Sigmoid colon (tissue), 4 donors: ENCODE results near the gene LRP1.

ENCODE experiments used
- EP300 ChIP-seq, 4 donors: sonication (generic); formaldehyde crosslinking; IDR thresholded peaks; one replicate each; pipeline ENCODE4 v1.6.1; 2017; ENCODE audit warnings: antibody characterized with exemption in 4 of 4
- POLR2A ChIP-seq, 2 donors: fragments of 450-650 bp; IDR thresholded peaks; one replicate each; pipeline ENCODE4 v1.6.1; 2016; ENCODE audit warnings: antibody characterized with exemption in 2 of 2, mild to moderate bottlenecking in 2 of 2, moderate library complexity in 2 of 2
- POLR2AphosphoS5 ChIP-seq, 4 donors: sonication (generic); formaldehyde crosslinking; IDR thresholded peaks; one replicate each; pipeline ENCODE4 v1.6.1; 2017; ENCODE audit warnings: antibody characterized with exemption in 4 of 4
- TF ChIP-seq, protein P1 (sequence below), 4 experiments: fragments of 450-650 bp in 3 of 4; fragments of 200-600 bp in 1 of 4; IDR thresholded peaks; one replicate each; pipeline ENCODE4 v1.5.1; 2016 to 2019; ENCODE audit warnings: antibody characterized with exemption in 4 of 4, mild to moderate bottlenecking in 3 of 4, moderate library complexity in 2 of 4

DNA sequence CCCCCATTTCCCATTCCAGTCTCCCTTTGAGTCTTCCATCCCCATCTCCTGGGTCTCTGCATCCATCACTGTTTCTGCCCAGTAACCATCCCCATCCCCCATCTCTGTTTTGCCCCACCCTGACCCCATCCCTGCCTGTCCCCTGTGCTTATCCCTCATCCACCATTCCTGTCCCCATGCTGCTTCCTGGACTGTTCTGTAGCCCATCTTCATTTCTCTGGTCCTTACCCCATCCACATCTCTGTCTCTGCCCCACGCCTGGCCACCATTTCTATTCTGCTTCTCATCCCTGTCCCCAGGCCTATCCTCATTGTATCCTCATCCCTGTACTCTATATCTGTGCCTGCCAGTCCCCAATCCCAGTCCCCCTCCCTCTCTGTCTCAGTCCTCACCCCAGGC is 92.5 kb downstream of the LRP1 start:
- no peak for TF ChIP-seq POLR2A (IDR thresholded peaks at IDR 0.05)
- no peak for TF ChIP-seq POLR2AphosphoS5 (IDR thresholded peaks at IDR 0.05)
- TF ChIP-seq, protein P1, sequence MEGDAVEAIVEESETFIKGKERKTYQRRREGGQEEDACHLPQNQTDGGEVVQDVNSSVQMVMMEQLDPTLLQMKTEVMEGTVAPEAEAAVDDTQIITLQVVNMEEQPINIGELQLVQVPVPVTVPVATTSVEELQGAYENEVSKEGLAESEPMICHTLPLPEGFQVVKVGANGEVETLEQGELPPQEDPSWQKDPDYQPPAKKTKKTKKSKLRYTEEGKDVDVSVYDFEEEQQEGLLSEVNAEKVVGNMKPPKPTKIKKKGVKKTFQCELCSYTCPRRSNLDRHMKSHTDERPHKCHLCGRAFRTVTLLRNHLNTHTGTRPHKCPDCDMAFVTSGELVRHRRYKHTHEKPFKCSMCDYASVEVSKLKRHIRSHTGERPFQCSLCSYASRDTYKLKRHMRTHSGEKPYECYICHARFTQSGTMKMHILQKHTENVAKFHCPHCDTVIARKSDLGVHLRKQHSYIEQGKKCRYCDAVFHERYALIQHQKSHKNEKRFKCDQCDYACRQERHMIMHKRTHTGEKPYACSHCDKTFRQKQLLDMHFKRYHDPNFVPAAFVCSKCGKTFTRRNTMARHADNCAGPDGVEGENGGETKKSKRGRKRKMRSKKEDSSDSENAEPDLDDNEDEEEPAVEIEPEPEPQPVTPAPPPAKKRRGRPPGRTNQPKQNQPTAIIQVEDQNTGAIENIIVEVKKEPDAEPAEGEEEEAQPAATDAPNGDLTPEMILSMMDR (IDR thresholded peaks at IDR 0.05) = no peak
- no peak for TF ChIP-seq EP300 (IDR thresholded peaks at IDR 0.05)
